H9 (cell line): ENCODE data around the gene C2orf92. TPM values are rescaled to one million over a fixed set of nuclear protein-coding genes. Genes with fewer than 3 reads are reported as not detected.

Source experiments
- DNase-seq: peaks from one replicate; pipeline ENCODE4 v3.0.0-alpha.2; 2017
- H2AFZ ChIP-seq: one replicate; pipeline ENCODE4 v1.6.1; 2013; ENCODE audit warnings: mild to moderate bottlenecking, low read length, control low read depth, moderate library complexity
- H2AK5ac ChIP-seq: 2 replicates; pipeline ENCODE4 v1.6.1; 2013; ENCODE audit warnings: low read length, control low read depth, mixed read lengths; ENCODE audit not compliant: insufficient read length
- H2BK120ac ChIP-seq: one replicate; pipeline ENCODE4 v1.6.1; 2013; ENCODE audit warnings: low read depth, mild to moderate bottlenecking, low read length, control low read depth, inconsistent platforms; ENCODE audit not compliant: poor library complexity, severe bottlenecking
- H2BK12ac ChIP-seq: 2 replicates; pipeline ENCODE4 v1.6.1; 2013; ENCODE audit warnings: low read length, control low read depth, mixed read lengths, low read depth; ENCODE audit not compliant: insufficient read length
- H2BK15ac ChIP-seq: 2 replicates; pipeline ENCODE4 v1.6.1; 2013; ENCODE audit warnings: low read depth, low read length, control low read depth
- H2BK20ac ChIP-seq: one replicate; pipeline ENCODE4 v1.6.1; 2013; ENCODE audit warnings: low read depth, mild to moderate bottlenecking, low read length, control low read depth, inconsistent platforms; ENCODE audit not compliant: poor library complexity, severe bottlenecking
- H2BK5ac ChIP-seq: 2 replicates; pipeline ENCODE4 v1.6.1; 2013; ENCODE audit warnings: low read length, control low read depth, mixed read lengths; ENCODE audit not compliant: insufficient read length
- H3K14ac ChIP-seq: 2 replicates; pipeline ENCODE4 v1.6.1; 2013; ENCODE audit warnings: low read length, control low read depth; ENCODE audit not compliant: insufficient read depth
- H3K18ac ChIP-seq: 2 replicates; pipeline ENCODE4 v1.6.1; 2013; ENCODE audit warnings: low read depth, mild to moderate bottlenecking, mixed read lengths, low read length, control low read depth; ENCODE audit not compliant: insufficient read length
- H3K23ac ChIP-seq: 2 replicates; pipeline ENCODE4 v1.6.1; 2013; ENCODE audit warnings: low read length, control low read depth, mixed read lengths, low read depth; ENCODE audit not compliant: insufficient read length
- H3K23me2 ChIP-seq: 2 replicates; pipeline ENCODE4 v1.6.1; 2013; ENCODE audit warnings: low read depth, mild to moderate bottlenecking, mixed read lengths, low read length, control low read depth; ENCODE audit not compliant: insufficient read length, poor library complexity, severe bottlenecking
- H3K27ac ChIP-seq: 2 replicates; pipeline ENCODE4 v1.5.1; 2013; ENCODE audit warnings: low read length, control low read depth, mixed read lengths, low read depth; ENCODE audit not compliant: insufficient read length
- H3K27me3 ChIP-seq: 2 replicates; pipeline ENCODE4 v1.6.1; 2013; ENCODE audit warnings: low read length, control low read depth, inconsistent platforms; ENCODE audit not compliant: insufficient read depth
- H3K4ac ChIP-seq: 2 replicates; pipeline ENCODE4 v1.6.1; 2013; ENCODE audit warnings: low read depth, mild to moderate bottlenecking, control low read depth, inconsistent platforms, low read length, moderate library complexity
- H3K4me1 ChIP-seq: 2 replicates; pipeline ENCODE4 v1.6.1; 2013; ENCODE audit warnings: low read length, control low read depth, inconsistent platforms; ENCODE audit not compliant: insufficient read depth
- H3K4me2 ChIP-seq: 2 replicates; pipeline ENCODE4 v1.6.1; 2013; ENCODE audit warnings: low read length, control low read depth, mixed read lengths; ENCODE audit not compliant: insufficient read length, insufficient read depth
- H3K56ac ChIP-seq: 2 replicates; pipeline ENCODE4 v1.6.1; 2013; ENCODE audit warnings: low read depth, mild to moderate bottlenecking, mixed read lengths, low read length, control low read depth; ENCODE audit not compliant: insufficient read length
- H3K79me1 ChIP-seq: 2 replicates; pipeline ENCODE4 v1.6.1; 2013; ENCODE audit warnings: low read depth, mild to moderate bottlenecking, moderate library complexity, low read length, control low read depth, inconsistent platforms; ENCODE audit not compliant: insufficient read depth, poor library complexity, severe bottlenecking
- H3K79me2 ChIP-seq: 2 replicates; pipeline ENCODE4 v1.6.1; 2013; ENCODE audit warnings: low read length, control low read depth, inconsistent platforms; ENCODE audit not compliant: insufficient read depth
- H3K9ac ChIP-seq: 2 replicates; pipeline ENCODE4 v1.6.1; 2013; ENCODE audit warnings: low read length, control low read depth, mixed read lengths; ENCODE audit not compliant: insufficient read length; ENCODE audit errors: extremely low read depth
- H3K9me3 ChIP-seq: one replicate; pipeline ENCODE4 v1.6.1; 2013; ENCODE audit warnings: low read depth, low read length, inconsistent platforms; ENCODE audit not compliant: control insufficient read depth
- H3T11ph ChIP-seq: one replicate; pipeline ENCODE4 v1.6.1; 2013; ENCODE audit warnings: mild to moderate bottlenecking, low read length, control low read depth, inconsistent platforms
- H4K20me1 ChIP-seq: one replicate; pipeline ENCODE4 v1.6.1; 2013; ENCODE audit not compliant: control insufficient read depth, insufficient read length, insufficient read depth
- H4K5ac ChIP-seq: 2 replicates; pipeline ENCODE4 v1.6.1; 2013; ENCODE audit warnings: low read depth, mild to moderate bottlenecking, mixed read lengths, low read length, control low read depth; ENCODE audit not compliant: insufficient read length
- H4K8ac ChIP-seq: replicated peaks from 2 replicates; pipeline ENCODE4 v1.6.1; 2013; ENCODE audit warnings: low read length, control low read depth, mixed read lengths, low read depth; ENCODE audit not compliant: insufficient read length
- H4K91ac ChIP-seq: 2 replicates; pipeline ENCODE4 v1.6.1; 2013; ENCODE audit warnings: low read depth, mild to moderate bottlenecking, moderate library complexity, mixed read lengths, low read length, control low read depth; ENCODE audit not compliant: insufficient read length
- H3K27ac Mint-ChIP-seq, 3 experiments: 2 replicates in 2 of 3; 3 replicates in 1 of 3; pipeline ENCODE4 v1.8.0; 2020 to 2021; ENCODE audit warnings: mixed read lengths in 3 of 3, mild to moderate bottlenecking in 1 of 3, moderate library complexity in 1 of 3
- H3K27me3 Mint-ChIP-seq: 2 replicates; pipeline ENCODE4 v1.8.0; 2021; ENCODE audit warnings: low read depth, mild to moderate bottlenecking, moderate library complexity, mixed read lengths
- H3K36me3 Mint-ChIP-seq, 3 experiments: 2 replicates in 2 of 3; 3 replicates in 1 of 3; pipeline ENCODE4 v1.8.0; 2020 to 2021; ENCODE audit warnings: low read depth in 3 of 3, mixed read lengths in 3 of 3; ENCODE audit not compliant: insufficient read depth in 1 of 3
- H3K4me1 Mint-ChIP-seq, 2 experiments: 2 replicates each; pipeline ENCODE4 v1.8.0; 2020; ENCODE audit warnings: mixed read lengths in 2 of 2
- H3K4me3 Mint-ChIP-seq, 2 experiments: 2 replicates in 1 of 2; 3 replicates in 1 of 2; pipeline ENCODE4 v1.8.0; 2020 to 2021; ENCODE audit warnings: mild to moderate bottlenecking in 2 of 2, mixed read lengths in 2 of 2, moderate library complexity in 1 of 2
- H3K9me3 Mint-ChIP-seq, 2 experiments: 2 replicates in 1 of 2; 3 replicates in 1 of 2; pipeline ENCODE4 v1.8.0; 2020; ENCODE audit warnings: mild to moderate bottlenecking in 2 of 2, mixed read lengths in 2 of 2, moderate library complexity in 1 of 2
- WGBS: extraction: QIAGEN DNeasy Blood & Tissue Kit; methylation state at CpG from one replicate; pipeline ENCODE4 v1.1.7; 2013; ENCODE audit warnings: missing lambda C conversion rate, low lambda C conversion rate, mixed read lengths; ENCODE audit not compliant: insufficient read length; ENCODE audit errors: extremely low coverage; 5-methylcytosine and 5-hydroxymethylcytosine counted together
- total RNA-seq: library from RNA; stranded (reverse); gene quantifications from 2 replicates; pipeline ENCODE4 v1.2.1, GENCODE V29; 2021
- TF ChIP-seq, protein P1 (sequence below): fragments of 200-600 bp; sonication (generic); conservative IDR thresholded peaks from 3 replicates; pipeline ENCODE4 v1.8.0; 2021; ENCODE audit warnings: antibody characterized with exemption, mild to moderate bottlenecking

The C2orf92 gene
- total RNA-seq, 1 experiment from 2014 or later: 7.3 TPM

DNA sequence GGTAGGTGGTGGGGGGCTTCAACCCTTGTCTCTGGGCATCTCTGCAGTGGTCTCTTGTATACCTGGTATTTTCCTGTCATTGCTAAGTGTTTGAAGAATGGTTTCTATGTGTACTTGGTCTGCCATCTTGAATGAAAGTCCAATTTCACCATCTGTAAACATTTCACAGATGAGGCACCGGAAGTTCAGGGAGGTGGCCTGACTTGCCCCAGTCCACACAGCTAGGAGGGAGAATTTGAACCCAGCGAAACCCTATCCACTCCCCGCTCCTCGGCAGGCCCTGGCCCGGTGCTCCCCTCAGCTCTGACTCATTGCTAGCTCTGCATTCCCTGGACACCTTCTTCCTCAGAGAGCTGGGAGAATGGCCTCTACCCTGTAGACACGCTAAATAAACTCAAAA is 74.4 kb downstream of the C2orf92 start:
- Mint-ChIP-seq H3K36me3 (peaks cover 0 to 2% (median 0%) of the 10 kb centered on the region in 3 experiments; a peak in 2 of 7 replicates), H3K4me3 (no peak overlapping the region), H3K4me1 (peaks cover 25% of the 10 kb centered on the region in 2 experiments), H3K27ac (no peak overlapping the region), H3K27me3 (peaks cover 10% of the 10 kb centered on the region), H3K9me3 (no peaks in the 10 kb centered on the region)
- no peaks in the 10 kb centered on the region for H3K79me2 ChIP-seq
- no peak overlapping the region for H4K91ac ChIP-seq
- no peak overlapping the region for H2AK5ac ChIP-seq
- no peak overlapping the region for H2BK5ac ChIP-seq
- no peak overlapping the region for H4K5ac ChIP-seq
- H3K27ac ChIP-seq: no peak overlapping the region
- TF ChIP-seq, protein P1, sequence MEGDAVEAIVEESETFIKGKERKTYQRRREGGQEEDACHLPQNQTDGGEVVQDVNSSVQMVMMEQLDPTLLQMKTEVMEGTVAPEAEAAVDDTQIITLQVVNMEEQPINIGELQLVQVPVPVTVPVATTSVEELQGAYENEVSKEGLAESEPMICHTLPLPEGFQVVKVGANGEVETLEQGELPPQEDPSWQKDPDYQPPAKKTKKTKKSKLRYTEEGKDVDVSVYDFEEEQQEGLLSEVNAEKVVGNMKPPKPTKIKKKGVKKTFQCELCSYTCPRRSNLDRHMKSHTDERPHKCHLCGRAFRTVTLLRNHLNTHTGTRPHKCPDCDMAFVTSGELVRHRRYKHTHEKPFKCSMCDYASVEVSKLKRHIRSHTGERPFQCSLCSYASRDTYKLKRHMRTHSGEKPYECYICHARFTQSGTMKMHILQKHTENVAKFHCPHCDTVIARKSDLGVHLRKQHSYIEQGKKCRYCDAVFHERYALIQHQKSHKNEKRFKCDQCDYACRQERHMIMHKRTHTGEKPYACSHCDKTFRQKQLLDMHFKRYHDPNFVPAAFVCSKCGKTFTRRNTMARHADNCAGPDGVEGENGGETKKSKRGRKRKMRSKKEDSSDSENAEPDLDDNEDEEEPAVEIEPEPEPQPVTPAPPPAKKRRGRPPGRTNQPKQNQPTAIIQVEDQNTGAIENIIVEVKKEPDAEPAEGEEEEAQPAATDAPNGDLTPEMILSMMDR: no peak
- H3T11ph ChIP-seq: no peak overlapping the region
- no peak overlapping the region for H2BK20ac ChIP-seq
- no peak overlapping the region for H3K4me2 ChIP-seq
- no peak overlapping the region for H3K18ac ChIP-seq
- no peak overlapping the region for H3K9ac ChIP-seq
- H2AFZ ChIP-seq: no peak overlapping the region
- no CpG with 5 or more reads among the region's 6 CpGs for WGBS
- H2BK12ac ChIP-seq: no peak overlapping the region
- H3K4me1 ChIP-seq: no peaks in the 10 kb centered on the region
- no peak overlapping the region for H4K8ac ChIP-seq
- H2BK15ac ChIP-seq: no peak overlapping the region
- no peak overlapping the region for H2BK120ac ChIP-seq
- H3K9me3 ChIP-seq: no peaks in the 10 kb centered on the region
- no peaks in the 10 kb centered on the region for H3K23me2 ChIP-seq
- H4K20me1 ChIP-seq: no peaks in the 10 kb centered on the region
- H3K23ac ChIP-seq: no peak overlapping the region
- no peaks in the 10 kb centered on the region for H3K79me1 ChIP-seq
- no peaks in the 10 kb centered on the region for H3K27me3 ChIP-seq
- DNase-seq: no peak
- no peak overlapping the region for H3K56ac ChIP-seq
- H3K4ac ChIP-seq: no peak overlapping the region
- H3K14ac ChIP-seq: no peak overlapping the region
